Activated CD4-positive, alpha-beta memory T cell treated with anti-CD3 and anti-CD28 coated beads, Interleukin-2, amount 10 ng/mL, durations not matched to agents 7 days and 5 days (primary cell): ENCODE data around the gene TMEM132D. TPM values are rescaled to one million over a fixed set of nuclear protein-coding genes. Genes with fewer than 3 reads are reported as not detected.

ENCODE experiments used
- CTCF ChIA-PET: fragments of 350-600 bp; sonication (Branson Sonifier 250); formaldehyde crosslinking; loops from one replicate; lab custom pipeline; 2021; ENCODE audit warnings: antibody characterized with exemption, inconsistent platforms; lab: Charles Lee
- POLR2A ChIA-PET: fragments of 350-600 bp; sonication (Branson Sonifier 250); formaldehyde crosslinking; loops from one replicate; lab custom pipeline; 2021; ENCODE audit warnings: antibody characterized with exemption; lab: Charles Lee
- DNase-seq: peaks from one replicate; pipeline ENCODE4 v3.0.0-alpha.2; 2020
- H3K27ac Mint-ChIP-seq: one replicate; pipeline ENCODE4 v1.8.0; 2021; ENCODE audit warnings: mild to moderate bottlenecking, mixed read lengths
- H3K27me3 Mint-ChIP-seq: one replicate; pipeline ENCODE4 v1.8.0; 2021; ENCODE audit warnings: mixed read lengths
- H3K36me3 Mint-ChIP-seq: one replicate; pipeline ENCODE4 v1.8.0; 2021; ENCODE audit warnings: low read depth, mixed read lengths
- H3K4me1 Mint-ChIP-seq: one replicate; pipeline ENCODE4 v1.8.0; 2021; ENCODE audit warnings: mixed read lengths
- H3K4me3 Mint-ChIP-seq: one replicate; pipeline ENCODE4 v1.8.0; 2021; ENCODE audit warnings: mild to moderate bottlenecking, mixed read lengths
- H3K9me3 Mint-ChIP-seq: one replicate; pipeline ENCODE4 v1.8.0; 2021; ENCODE audit warnings: mixed read lengths
- total RNA-seq, 2 experiments: library from RNA; stranded (reverse); gene quantifications; one replicate each; pipeline ENCODE4 v1.2.3, GENCODE V29; 2021

Gene TMEM132D
- total RNA-seq, 2 experiments from 2014 or later = not detected

GRCh38 chr12:129534966-129535750 lies 368.7 kb downstream of the TMEM132D start:
- Mint-ChIP-seq H3K9me3 (peaks cover 16% of the 10 kb centered on the region), H3K27me3 (no peaks in the 10 kb centered on the region), H3K36me3 (no peaks in the 10 kb centered on the region), H3K4me1 (no peaks in the 10 kb centered on the region), H3K27ac (no peak overlapping the region), H3K4me3 (no peak overlapping the region)
- CTCF ChIA-PET = no interaction called here
- POLR2A ChIA-PET = no interaction called here
- no peak for DNase-seq

GRCh38 chr12:129532707-129533499 lies 370.9 kb downstream of the TMEM132D start:
- ChIA-PET POLR2A (no interaction called here), CTCF (no interaction called here)
- no peak for DNase-seq
- H3K27ac Mint-ChIP-seq = no peak overlapping the region
- H3K36me3 Mint-ChIP-seq = no peaks in the 10 kb centered on the region
- no peaks in the 10 kb centered on the region for H3K27me3 Mint-ChIP-seq
- no peak overlapping the region for H3K4me3 Mint-ChIP-seq
- H3K9me3 Mint-ChIP-seq = peaks cover 17% of the 10 kb centered on the region
- no peaks in the 10 kb centered on the region for H3K4me1 Mint-ChIP-seq

- Mint-ChIP-seq H3K9me3 (peaks cover 12% of the 10 kb centered on the region), H3K36me3 (no peaks in the 10 kb centered on the region), H3K4me3 (no peak overlapping the region), H3K4me1 (no peaks in the 10 kb centered on the region), H3K27me3 (no peaks in the 10 kb centered on the region), H3K27ac (no peak overlapping the region)
- CTCF ChIA-PET = no interaction called here
- POLR2A ChIA-PET = no interaction called here
- no peak for DNase-seq
Observed at GRCh38 chr12:129532082-129532481, 371.7 kb downstream of the TMEM132D start.

GRCh38 chr12:129530984-129531383 lies 372.8 kb downstream of the TMEM132D start:
- Mint-ChIP-seq H3K4me1 (no peaks in the 10 kb centered on the region), H3K9me3 (peaks cover 9% of the 10 kb centered on the region), H3K27me3 (no peaks in the 10 kb centered on the region), H3K27ac (no peak overlapping the region), H3K36me3 (no peaks in the 10 kb centered on the region), H3K4me3 (no peak overlapping the region)
- ChIA-PET POLR2A (no interaction called here), CTCF (no interaction called here)
- no peak for DNase-seq

GRCh38 chr12:129530517-129530916 lies 373.3 kb downstream of the TMEM132D start:
- no peak for DNase-seq
- Mint-ChIP-seq H3K4me1 (no peaks in the 10 kb centered on the region), H3K4me3 (no peak overlapping the region), H3K27me3 (no peaks in the 10 kb centered on the region), H3K9me3 (peaks cover 9% of the 10 kb centered on the region), H3K36me3 (no peaks in the 10 kb centered on the region), H3K27ac (no peak overlapping the region)
- ChIA-PET POLR2A (no interaction called here), CTCF (no interaction called here)

GRCh38 chr12:129527506-129527905 lies 376.3 kb downstream of the TMEM132D start:
- Mint-ChIP-seq H3K9me3 (peaks cover 12% of the 10 kb centered on the region), H3K36me3 (no peaks in the 10 kb centered on the region), H3K27ac (no peak overlapping the region), H3K27me3 (no peaks in the 10 kb centered on the region), H3K4me1 (no peaks in the 10 kb centered on the region), H3K4me3 (no peak overlapping the region)
- DNase-seq = no peak
- CTCF ChIA-PET = no interaction called here
- POLR2A ChIA-PET = no interaction called here

GRCh38 chr12:129523621-129524020 lies 380.2 kb downstream of the TMEM132D start:
- ChIA-PET CTCF (no interaction called here), POLR2A (no interaction called here)
- Mint-ChIP-seq H3K4me1 (no peaks in the 10 kb centered on the region), H3K36me3 (no peaks in the 10 kb centered on the region), H3K27me3 (no peaks in the 10 kb centered on the region), H3K27ac (no peak overlapping the region), H3K9me3 (peaks cover 9% of the 10 kb centered on the region), H3K4me3 (no peak overlapping the region)
- no peak for DNase-seq

- peaks cover 20% of the 10 kb centered on the region for H3K9me3 Mint-ChIP-seq
- no peaks in the 10 kb centered on the region for H3K36me3 Mint-ChIP-seq
- ChIA-PET POLR2A (no interaction called here), CTCF (no interaction called here)
- no peak overlapping the region for H3K4me3 Mint-ChIP-seq
- no peaks in the 10 kb centered on the region for H3K27me3 Mint-ChIP-seq
- H3K4me1 Mint-ChIP-seq = no peaks in the 10 kb centered on the region
- DNase-seq = no peak
- H3K27ac Mint-ChIP-seq = no peak overlapping the region
Observed at GRCh38 chr12:129520739-129521138, 383.1 kb downstream of the TMEM132D start.

- no peaks in the 10 kb centered on the region for H3K27me3 Mint-ChIP-seq
- POLR2A ChIA-PET = interaction anchor here (0.6 kb wide), 1 partner anchor 308 kb away, joined by 3 read pairs; no protein-coding TSS in a partner anchor
- H3K9me3 Mint-ChIP-seq = peaks cover 10% of the 10 kb centered on the region
- CTCF ChIA-PET = no interaction called here
- no peaks in the 10 kb centered on the region for H3K36me3 Mint-ChIP-seq
- DNase-seq = no peak
- H3K27ac Mint-ChIP-seq = no peak overlapping the region
- H3K4me1 Mint-ChIP-seq = no peaks in the 10 kb centered on the region
- H3K4me3 Mint-ChIP-seq = no peak overlapping the region
Observed at GRCh38 chr12:129503802-129504201, 400.0 kb downstream of the TMEM132D start.

GRCh38 chr12:129496226-129496625 lies 407.6 kb downstream of the TMEM132D start:
- H3K36me3 Mint-ChIP-seq = no peaks in the 10 kb centered on the region
- no peaks in the 10 kb centered on the region for H3K27me3 Mint-ChIP-seq
- ChIA-PET CTCF (no interaction called here), POLR2A (no interaction called here)
- no peak overlapping the region for H3K27ac Mint-ChIP-seq
- H3K4me1 Mint-ChIP-seq = no peaks in the 10 kb centered on the region
- peaks cover 24% of the 10 kb centered on the region for H3K9me3 Mint-ChIP-seq
- DNase-seq = no peak
- no peak overlapping the region for H3K4me3 Mint-ChIP-seq

- H3K4me1 Mint-ChIP-seq = no peaks in the 10 kb centered on the region
- no peaks in the 10 kb centered on the region for H3K27me3 Mint-ChIP-seq
- ChIA-PET POLR2A (no interaction called here), CTCF (no interaction called here)
- H3K27ac Mint-ChIP-seq = no peak overlapping the region
- H3K9me3 Mint-ChIP-seq = peaks cover 28% of the 10 kb centered on the region
- no peak overlapping the region for H3K4me3 Mint-ChIP-seq
- H3K36me3 Mint-ChIP-seq = no peaks in the 10 kb centered on the region
- DNase-seq = no peak
Observed at GRCh38 chr12:129494766-129495165, 409.1 kb downstream of the TMEM132D start.

GRCh38 chr12:129494260-129494659 lies 409.6 kb downstream of the TMEM132D start:
- ChIA-PET POLR2A (no interaction called here), CTCF (no interaction called here)
- Mint-ChIP-seq H3K27ac (no peak overlapping the region), H3K36me3 (no peaks in the 10 kb centered on the region), H3K4me3 (no peak overlapping the region), H3K27me3 (no peaks in the 10 kb centered on the region), H3K9me3 (peaks cover 27% of the 10 kb centered on the region), H3K4me1 (no peaks in the 10 kb centered on the region)
- no peak for DNase-seq

- Mint-ChIP-seq H3K36me3 (no peaks in the 10 kb centered on the region), H3K9me3 (peaks cover 20% of the 10 kb centered on the region), H3K4me1 (no peaks in the 10 kb centered on the region), H3K4me3 (no peak overlapping the region), H3K27ac (no peak overlapping the region), H3K27me3 (no peaks in the 10 kb centered on the region)
- CTCF ChIA-PET = no interaction called here
- DNase-seq = no peak
- POLR2A ChIA-PET = no interaction called here
Observed at GRCh38 chr12:129489100-129489676, 414.6 kb downstream of the TMEM132D start.
